ENCODE data around the gene ADM2.

DNA sequence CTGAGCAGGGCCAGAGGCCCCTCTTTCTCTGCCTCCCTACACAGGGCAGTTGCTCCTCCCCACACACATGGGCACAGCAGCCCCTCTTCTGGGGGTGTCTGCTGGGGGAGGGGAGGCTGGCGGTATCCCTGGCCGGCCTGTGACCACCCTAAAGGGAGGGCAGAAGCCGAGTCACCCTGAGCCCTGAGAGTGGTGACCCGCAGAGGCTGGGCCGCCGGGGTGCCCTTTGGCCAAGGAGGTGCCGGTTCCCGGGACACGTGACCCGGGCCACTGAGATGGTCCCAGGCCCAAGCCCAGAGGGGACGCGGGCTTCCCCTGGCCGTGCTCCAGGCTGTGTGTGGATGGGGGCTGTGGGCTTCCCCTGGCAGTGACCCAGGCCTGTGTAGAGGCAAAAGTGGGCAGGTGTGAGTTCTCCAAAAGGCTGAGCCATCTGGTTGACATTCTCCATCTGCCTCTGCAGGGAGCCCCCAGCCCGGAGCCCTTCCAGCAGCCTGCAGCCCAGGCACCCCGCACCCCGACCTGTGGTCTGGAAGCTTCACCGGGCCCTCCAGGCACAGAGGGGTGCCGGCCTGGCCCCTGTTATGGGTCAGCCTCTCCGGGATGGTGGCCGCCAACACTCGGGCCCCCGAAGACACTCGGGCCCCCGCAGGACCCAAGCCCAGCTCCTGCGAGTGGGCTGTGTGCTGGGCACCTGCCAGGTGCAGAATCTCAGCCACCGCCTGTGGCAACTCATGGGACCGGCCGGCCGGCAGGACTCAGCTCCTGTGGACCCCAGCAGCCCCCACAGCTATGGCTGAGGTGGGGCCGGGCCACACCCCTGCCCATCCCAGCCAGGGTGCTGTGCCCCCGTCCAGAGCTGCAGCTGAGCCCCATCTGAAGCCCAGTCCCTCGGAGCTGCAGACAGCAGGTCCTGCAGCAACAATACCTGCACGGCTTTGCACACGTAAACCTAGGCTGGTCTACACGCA, 1.0 kb downstream of the ADM2 start:
- TF ChIP-seq EZH2 (optimal IDR thresholded peaks at IDR 0.05; ENCODE audit: low read depth, low read length) = no peak
- TF ChIP-seq, protein P1, sequence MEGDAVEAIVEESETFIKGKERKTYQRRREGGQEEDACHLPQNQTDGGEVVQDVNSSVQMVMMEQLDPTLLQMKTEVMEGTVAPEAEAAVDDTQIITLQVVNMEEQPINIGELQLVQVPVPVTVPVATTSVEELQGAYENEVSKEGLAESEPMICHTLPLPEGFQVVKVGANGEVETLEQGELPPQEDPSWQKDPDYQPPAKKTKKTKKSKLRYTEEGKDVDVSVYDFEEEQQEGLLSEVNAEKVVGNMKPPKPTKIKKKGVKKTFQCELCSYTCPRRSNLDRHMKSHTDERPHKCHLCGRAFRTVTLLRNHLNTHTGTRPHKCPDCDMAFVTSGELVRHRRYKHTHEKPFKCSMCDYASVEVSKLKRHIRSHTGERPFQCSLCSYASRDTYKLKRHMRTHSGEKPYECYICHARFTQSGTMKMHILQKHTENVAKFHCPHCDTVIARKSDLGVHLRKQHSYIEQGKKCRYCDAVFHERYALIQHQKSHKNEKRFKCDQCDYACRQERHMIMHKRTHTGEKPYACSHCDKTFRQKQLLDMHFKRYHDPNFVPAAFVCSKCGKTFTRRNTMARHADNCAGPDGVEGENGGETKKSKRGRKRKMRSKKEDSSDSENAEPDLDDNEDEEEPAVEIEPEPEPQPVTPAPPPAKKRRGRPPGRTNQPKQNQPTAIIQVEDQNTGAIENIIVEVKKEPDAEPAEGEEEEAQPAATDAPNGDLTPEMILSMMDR (IDR thresholded peaks at IDR 0.05; ENCODE audit: low read length) = no peak
- TF ChIP-seq EZH2phosphoT487 (IDR thresholded peaks at IDR 0.05; ENCODE audit: low read length) = no peak
